OCI-M1 (cell line): Measurements from ENCODE around the gene FAM81B.

ENCODE experiments used
- DNase-seq: peaks from one replicate; lab custom pipeline; 2025; lab: John Stamatoyannopoulos, UW

Gene FAM81B

GRCh38 chr5:95403996-95404395, 12.8 kb downstream of the FAM81B start:
- no peak for DNase-seq

- no peak for DNase-seq
Observed at GRCh38 chr5:95406426-95407090, 15.4 kb downstream of the FAM81B start.

GRCh38 chr5:95410279-95410678, 19.1 kb downstream of the FAM81B start:
- no peak for DNase-seq

- no peak for DNase-seq
Observed at GRCh38 chr5:95411474-95411873, 20.3 kb downstream of the FAM81B start.

- DNase-seq = no peak
Observed at GRCh38 chr5:95414451-95414850, 23.3 kb downstream of the FAM81B start.

- DNase-seq = no peak
Observed at GRCh38 chr5:95417971-95418370, 26.8 kb downstream of the FAM81B start.

- no peak for DNase-seq
Observed at GRCh38 chr5:95422838-95423237, 31.7 kb downstream of the FAM81B start.

- DNase-seq = no peak
Observed at GRCh38 chr5:95424016-95424415, 32.9 kb downstream of the FAM81B start.

- DNase-seq = no peak
Observed at GRCh38 chr5:95424526-95424925, 33.4 kb downstream of the FAM81B start.

GRCh38 chr5:95426227-95426626, 35.1 kb downstream of the FAM81B start:
- DNase-seq = no peak

- no peak for DNase-seq
Observed at GRCh38 chr5:95432779-95433178, 41.6 kb downstream of the FAM81B start.

GRCh38 chr5:95439801-95440493, 48.8 kb downstream of the FAM81B start:
- DNase-seq = no peak

- DNase-seq = no peak
Observed at GRCh38 chr5:95440825-95441224, 49.7 kb downstream of the FAM81B start.

GRCh38 chr5:95441636-95442035, 50.5 kb downstream of the FAM81B start:
- DNase-seq = no peak

- no peak for DNase-seq
Observed at GRCh38 chr5:95445442-95445841, 54.3 kb downstream of the FAM81B start.

GRCh38 chr5:95445995-95446394, 54.8 kb downstream of the FAM81B start:
- DNase-seq = peak; percentile 88

GRCh38 chr5:95446560-95447221, 55.5 kb downstream of the FAM81B start:
- DNase-seq = peak; percentile 36

- no peak for DNase-seq
Observed at GRCh38 chr5:95447961-95448360, 56.8 kb downstream of the FAM81B start.

GRCh38 chr5:95448789-95449188, 57.6 kb downstream of the FAM81B start:
- DNase-seq = peak; percentile 5

- DNase-seq = peak; percentile 60
Observed at GRCh38 chr5:95449460-95449859, 58.3 kb downstream of the FAM81B start.

- no peak for DNase-seq
Observed at GRCh38 chr5:95454536-95454935, 63.4 kb downstream of the FAM81B start.

GRCh38 chr5:95460665-95461064, 69.5 kb downstream of the FAM81B start:
- no peak for DNase-seq

GRCh38 chr5:95471487-95471886, 80.3 kb downstream of the FAM81B start:
- DNase-seq = no peak
